ENCODE data around the gene TFDP3. TPM values are rescaled to one million over a fixed set of nuclear protein-coding genes. Genes with fewer than 3 reads are reported as not detected.
A peak's percentile ranks its signal among the peaks of the same experiment; 100 is the strongest.

Gene TFDP3
- total and polyA plus RNA-seq, 2 experiments from 2014 or later, result not detected

DNA sequence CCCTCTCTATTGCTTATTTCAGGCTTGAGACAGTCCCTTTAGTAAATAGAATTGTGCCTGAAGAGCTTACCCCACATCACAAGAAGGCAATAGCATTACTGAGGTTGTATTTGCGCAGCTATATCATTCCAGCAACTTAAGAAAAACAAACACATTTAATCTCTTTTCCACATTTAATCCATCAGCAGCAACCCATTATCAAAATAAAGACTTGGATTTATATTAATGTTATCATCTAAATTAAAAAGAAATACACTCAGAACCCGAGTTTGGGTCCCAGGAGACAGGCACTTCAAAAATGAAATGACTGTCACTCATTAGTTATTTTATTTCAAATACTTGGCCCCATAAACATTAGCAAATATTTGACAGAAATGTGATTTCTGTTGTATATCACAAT is 10.4 kb downstream of the TFDP3 start:
- no peak for DNase-seq (ENCODE audit: low read depth in 1 of 2, low spot score in 1 of 2)

GRCh38 chrX:133191739-133192039 is 26.5 kb downstream of the TFDP3 start:
- Histone ChIP-seq H3K36me3 (no peaks in the 10 kb centered on the region), H3K4me3 (no peak overlapping the region), H3K4me1 (ENCODE audit: low read depth) (no peaks in the 10 kb centered on the region), H3K27me3 (no peaks in the 10 kb centered on the region), H3K9me3 (ENCODE audit: low read depth) (no peaks in the 10 kb centered on the region), H3K27ac (no peak overlapping the region)
- no peak for TF ChIP-seq CTCF (IDR thresholded peaks at IDR 0.05; ENCODE audit: low read depth, low read length)
- DNase-seq (ENCODE audit: low read depth in 1 of 2, low spot score in 1 of 2), result no peak

More for the DNA sequence above, 10.4 kb downstream of the TFDP3 start:
- no peaks in the 10 kb centered on the region for H3K36me3 ChIP-seq
- no peak overlapping the region for H3K4me3 ChIP-seq
- H3K9me3 ChIP-seq (ENCODE audit: low read depth), result no peaks in the 10 kb centered on the region
- H3K27me3 ChIP-seq, result no peaks in the 10 kb centered on the region
- H3K27ac ChIP-seq, result no peak overlapping the region
- no peaks in the 10 kb centered on the region for H3K4me1 ChIP-seq (ENCODE audit: low read depth)
- TF ChIP-seq CTCF (IDR thresholded peaks at IDR 0.05; ENCODE audit: low read depth, low read length), result no peak

GRCh38 chrX:133190877-133191738 is 27.0 kb downstream of the TFDP3 start:
- Histone ChIP-seq H3K36me3 (no peaks in the 10 kb centered on the region), H3K27ac (no peak overlapping the region), H3K4me1 (ENCODE audit: low read depth) (no peaks in the 10 kb centered on the region), H3K9me3 (ENCODE audit: low read depth) (no peaks in the 10 kb centered on the region), H3K4me3 (no peak overlapping the region), H3K27me3 (no peaks in the 10 kb centered on the region)
- TF ChIP-seq CTCF (IDR thresholded peaks at IDR 0.05; ENCODE audit: low read depth, low read length), result no peak
- peak in 1 of 2 donors; percentile 24 for DNase-seq (ENCODE audit: low read depth in 1 of 2, low spot score in 1 of 2)

- no peaks in the 10 kb centered on the region for H3K9me3 ChIP-seq (ENCODE audit: low read depth)
- no peaks in the 10 kb centered on the region for H3K4me1 ChIP-seq (ENCODE audit: low read depth)
- H3K27me3 ChIP-seq, result no peaks in the 10 kb centered on the region
- no peaks in the 10 kb centered on the region for H3K36me3 ChIP-seq
- DNase-seq (ENCODE audit: low read depth in 1 of 2, low spot score in 1 of 2), result no peak
- H3K27ac ChIP-seq, result no peak overlapping the region
- no peak overlapping the region for H3K4me3 ChIP-seq
- TF ChIP-seq CTCF (IDR thresholded peaks at IDR 0.05; ENCODE audit: low read depth, low read length), result no peak
Measured at GRCh38 chrX:133189195-133189594, 29.0 kb downstream of the TFDP3 start.

DNA sequence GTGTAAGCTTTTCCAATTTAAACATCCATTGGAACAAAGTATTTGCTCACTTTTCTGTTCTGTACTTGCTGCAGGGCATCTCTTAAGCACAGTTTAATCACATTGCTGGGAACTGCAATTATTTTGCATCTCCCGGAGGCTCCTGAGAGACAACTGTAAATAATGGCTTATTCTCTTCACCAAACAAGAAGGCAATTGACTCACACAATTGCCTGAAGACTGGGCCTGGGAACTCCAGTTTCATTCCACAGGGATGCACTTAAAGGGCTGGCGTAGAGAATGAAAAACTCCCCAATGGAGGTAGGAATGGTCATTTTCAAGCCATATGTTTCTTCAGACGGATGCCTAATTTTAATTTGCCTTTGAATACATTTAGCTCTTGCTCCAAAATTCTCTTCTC is 29.5 kb downstream of the TFDP3 start:
- H3K4me1 ChIP-seq (ENCODE audit: low read depth), result no peaks in the 10 kb centered on the region
- no peak for DNase-seq (ENCODE audit: low read depth in 1 of 2, low spot score in 1 of 2)

More for the DNA sequence above, 29.5 kb downstream of the TFDP3 start:
- Histone ChIP-seq H3K27me3 (no peaks in the 10 kb centered on the region), H3K4me3 (no peak overlapping the region), H3K27ac (no peak overlapping the region), H3K9me3 (ENCODE audit: low read depth) (no peaks in the 10 kb centered on the region), H3K36me3 (no peaks in the 10 kb centered on the region)
- TF ChIP-seq CTCF (IDR thresholded peaks at IDR 0.05; ENCODE audit: low read depth, low read length), result no peak
